ENCODE data around the gene LRRC63.

DNA sequence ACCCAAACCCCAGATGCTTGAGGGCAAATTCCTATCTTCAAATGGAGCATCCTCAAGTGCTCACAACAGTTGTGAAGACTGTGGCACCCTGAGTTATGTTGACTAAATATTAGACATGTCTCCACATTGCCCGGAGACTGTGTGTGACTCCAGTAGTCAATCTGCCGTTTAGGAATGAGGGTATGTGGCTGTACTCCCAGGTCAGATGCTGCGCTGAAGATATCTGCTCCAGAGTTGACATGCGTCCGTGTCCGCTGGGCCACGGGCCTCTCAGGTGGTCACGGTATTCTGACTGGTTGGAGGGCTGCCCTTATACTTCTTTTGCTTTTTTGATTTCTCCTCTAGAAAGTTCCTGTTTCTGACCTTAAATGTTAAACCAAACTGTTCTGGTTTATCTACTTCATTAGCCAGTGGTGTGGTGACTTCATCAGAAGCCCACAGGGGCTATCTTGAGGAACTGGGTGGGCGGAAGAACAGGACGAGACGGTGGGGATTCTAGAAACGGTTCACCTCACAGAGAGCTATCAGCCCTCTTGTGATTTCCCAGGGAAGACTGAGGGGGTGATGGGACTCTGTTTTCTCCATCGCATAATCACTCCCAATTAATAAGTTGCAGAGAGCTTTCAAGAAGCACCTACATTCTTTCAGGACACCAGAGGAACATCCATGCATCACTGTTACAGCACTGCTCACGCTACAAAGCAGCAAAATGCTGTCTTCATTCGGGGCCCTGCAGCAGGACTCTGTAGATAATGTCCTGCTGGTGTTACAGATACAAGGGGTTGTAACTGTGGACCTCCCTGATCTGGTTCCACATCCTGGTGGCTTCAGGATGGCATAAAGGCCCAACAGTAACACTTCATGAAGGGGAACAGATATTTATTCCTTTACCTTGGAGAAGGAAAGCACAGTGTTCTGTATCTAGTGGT lies 28.4 kb upstream of the LRRC63 start:
- TF ChIP-seq CTCF (conservative IDR thresholded peaks at IDR 0.05 in 1 of 2, IDR thresholded peaks at IDR 0.05 in 1 of 2; ENCODE audit: low read depth in 1 of 2, low read length in 2 of 2) (no peak), EZH2 (IDR thresholded peaks at IDR 0.05; ENCODE audit: low read length, missing control alignments) (no peak)
